ENCODE results near the gene MPHOSPH8.
"Not testable (repeated sequence)": the region's sequence is repeated elsewhere in the genome, so short reads cannot be mapped to it uniquely, and the experiment has no call there.

DNA sequence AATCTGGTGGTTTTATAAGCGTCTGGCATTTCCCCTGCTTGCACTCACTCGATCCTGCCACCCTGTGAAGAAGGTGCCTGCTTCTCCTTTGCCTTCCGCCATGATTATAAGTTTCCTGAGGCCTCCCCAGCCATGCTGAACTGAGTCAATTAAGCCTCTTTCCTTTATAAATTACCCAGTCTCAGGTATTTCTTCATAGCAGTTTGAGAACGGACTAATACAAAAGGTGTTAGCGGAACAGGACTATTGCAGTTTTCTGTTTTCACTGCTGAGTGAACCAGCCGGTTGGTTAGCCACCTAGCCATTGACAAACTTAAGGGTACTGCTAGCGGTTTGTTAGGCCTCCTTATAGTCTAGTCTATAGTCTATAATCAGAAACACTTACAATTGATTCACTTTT lies 2.5 kb downstream of the MPHOSPH8 start:
- TF ChIP-seq, protein P1, sequence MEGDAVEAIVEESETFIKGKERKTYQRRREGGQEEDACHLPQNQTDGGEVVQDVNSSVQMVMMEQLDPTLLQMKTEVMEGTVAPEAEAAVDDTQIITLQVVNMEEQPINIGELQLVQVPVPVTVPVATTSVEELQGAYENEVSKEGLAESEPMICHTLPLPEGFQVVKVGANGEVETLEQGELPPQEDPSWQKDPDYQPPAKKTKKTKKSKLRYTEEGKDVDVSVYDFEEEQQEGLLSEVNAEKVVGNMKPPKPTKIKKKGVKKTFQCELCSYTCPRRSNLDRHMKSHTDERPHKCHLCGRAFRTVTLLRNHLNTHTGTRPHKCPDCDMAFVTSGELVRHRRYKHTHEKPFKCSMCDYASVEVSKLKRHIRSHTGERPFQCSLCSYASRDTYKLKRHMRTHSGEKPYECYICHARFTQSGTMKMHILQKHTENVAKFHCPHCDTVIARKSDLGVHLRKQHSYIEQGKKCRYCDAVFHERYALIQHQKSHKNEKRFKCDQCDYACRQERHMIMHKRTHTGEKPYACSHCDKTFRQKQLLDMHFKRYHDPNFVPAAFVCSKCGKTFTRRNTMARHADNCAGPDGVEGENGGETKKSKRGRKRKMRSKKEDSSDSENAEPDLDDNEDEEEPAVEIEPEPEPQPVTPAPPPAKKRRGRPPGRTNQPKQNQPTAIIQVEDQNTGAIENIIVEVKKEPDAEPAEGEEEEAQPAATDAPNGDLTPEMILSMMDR (optimal IDR thresholded peaks at IDR 0.05 in 1 of 3, IDR thresholded peaks at IDR 0.05 in 1 of 3, conservative IDR thresholded peaks at IDR 0.05 in 1 of 3; ENCODE audit: extremely low read depth in 1 of 3, insufficient read depth in 2 of 3, low read length in 3 of 3): not testable (repeated sequence)
- not testable (repeated sequence) for TF ChIP-seq EZH2 (IDR thresholded peaks at IDR 0.05; ENCODE audit: low read length)

Measured in keratinocyte (primary cell).